H1 (cell line): ENCODE data around the gene CHMP5. TPM values are rescaled to one million over a fixed set of nuclear protein-coding genes. Genes with fewer than 3 reads are reported as not detected.

Source experiments
- CTCF ChIA-PET: fragments of 300-600 bp; sonication (Branson Sonifier 250); formaldehyde crosslinking; loops from one replicate; lab custom pipeline; 2021; ENCODE audit not compliant: partially characterized antibody; lab: Charles Lee
- POLR2A ChIA-PET: fragments of 300-600 bp; sonication (Branson Sonifier 250); formaldehyde crosslinking; loops from one replicate; lab custom pipeline; 2021; ENCODE audit warnings: inconsistent platforms; ENCODE audit not compliant: partially characterized antibody; lab: Charles Lee
- DNase-seq, 2 experiments: peaks; one replicate each; pipeline versions ENCODE4 v3.0.0 to v3.0.0-alpha.2; 2010 to 2022; ENCODE audit warnings: low spot score in 2 of 2, low read depth in 1 of 2, mixed read lengths in 1 of 2
- FAIRE-seq: peaks from 2 replicates; lab custom pipeline; 2011; peaks lifted over from hg19 to GRCh38; lab: Jason Lieb, UNC
- H2AFZ ChIP-seq: 2 replicates; pipeline ENCODE4 v1.8.1; 2012; ENCODE audit warnings: low read length, inconsistent platforms
- H2AK5ac ChIP-seq: 2 replicates; pipeline ENCODE4 v1.6.1; 2013; ENCODE audit warnings: low read depth, low read length
- H2BK120ac ChIP-seq: replicated peaks from 2 replicates; pipeline ENCODE3; 2013; ENCODE audit warnings: low read depth, low read length, inconsistent platforms
- H2BK12ac ChIP-seq: 2 replicates; pipeline ENCODE4 v1.6.1; 2013; ENCODE audit warnings: low read depth, low read length
- H2BK15ac ChIP-seq: 2 replicates; pipeline ENCODE4 v1.6.1; 2013; ENCODE audit warnings: low read length
- H2BK20ac ChIP-seq: 2 replicates; pipeline ENCODE4 v1.6.1; 2013; ENCODE audit warnings: low read length
- H2BK5ac ChIP-seq: 2 replicates; pipeline ENCODE4 v1.6.1; 2013; ENCODE audit warnings: low read depth, low read length
- H3K14ac ChIP-seq: 2 replicates; pipeline ENCODE4 v1.6.1; 2013; ENCODE audit warnings: inconsistent platforms; ENCODE audit not compliant: insufficient read length
- H3K18ac ChIP-seq: 2 replicates; pipeline ENCODE4 v1.6.1; 2013; ENCODE audit warnings: low read length; ENCODE audit errors: extremely low read depth
- H3K23ac ChIP-seq: 2 replicates; pipeline ENCODE4 v1.6.1; 2013; ENCODE audit warnings: inconsistent platforms; ENCODE audit not compliant: insufficient read length
- H3K23me2 ChIP-seq: 2 replicates; pipeline ENCODE4 v1.6.1; 2013; ENCODE audit warnings: low read depth, low read length
- H3K27ac ChIP-seq: 2 replicates; pipeline ENCODE4 v1.6.1; 2011; ENCODE audit warnings: low read depth, low read length, inconsistent platforms
- H3K27me3 ChIP-seq, 4 experiments: replicated peaks in 1 of 4; 1 replicate in 1 of 4; 2 replicates in 3 of 4; pipeline versions ENCODE4 v1.6.1 to v1.8.1; 2011 to 2013; ENCODE audit warnings: low read length in 3 of 4, mild to moderate bottlenecking in 3 of 4, inconsistent platforms in 2 of 4, mixed read lengths in 2 of 4, moderate library complexity in 1 of 4; ENCODE audit not compliant: control insufficient read depth in 3 of 4, insufficient read depth in 3 of 4; ENCODE audit errors: extremely low read depth in 1 of 4
- H3K36me3 ChIP-seq, 4 experiments: 2 replicates each; pipeline versions ENCODE4 v1.6.1 to v1.8.1; 2011 to 2013; ENCODE audit warnings: mild to moderate bottlenecking in 4 of 4, low read length in 3 of 4, moderate library complexity in 2 of 4, control low read depth in 1 of 4, inconsistent platforms in 1 of 4; ENCODE audit not compliant: insufficient read depth in 4 of 4, control insufficient read depth in 2 of 4
- H3K4ac ChIP-seq: replicated peaks from 2 replicates; pipeline ENCODE3; 2013; ENCODE audit warnings: low read length, low read depth, mixed read lengths, inconsistent platforms; ENCODE audit not compliant: insufficient read length
- H3K4me1 ChIP-seq, 4 experiments: replicated peaks in 1 of 4; 1 replicate in 1 of 4; 2 replicates in 3 of 4; pipeline versions ENCODE4 v1.6.1 to v1.8.1; 2011 to 2013; ENCODE audit warnings: low read length in 3 of 4, inconsistent platforms in 2 of 4, mixed read lengths in 1 of 4; ENCODE audit not compliant: insufficient read depth in 4 of 4, control insufficient read depth in 3 of 4
- H3K4me2 ChIP-seq, 2 experiments: 2 replicates each; pipeline versions ENCODE4 v1.6.1 to v1.8.1; 2011 to 2013; ENCODE audit warnings: low read depth in 2 of 2, low read length in 2 of 2, control low read depth in 1 of 2, inconsistent platforms in 1 of 2, mild to moderate bottlenecking in 1 of 2; ENCODE audit not compliant: insufficient read depth in 1 of 2
- H3K4me3 ChIP-seq, 4 experiments: fragments of 200-600, 300-600 bp in 1 of 4; sonication (generic), shearing (Covaris generic), sonication (Bioruptor Twin) in 1 of 4; 2 replicates each; pipeline versions ENCODE4 v1.5.1 to v1.8.1; 2011 to 2016; ENCODE audit warnings: low read length in 4 of 4, low read depth in 3 of 4, control low read depth in 2 of 4, inconsistent platforms in 2 of 4, mild to moderate bottlenecking in 2 of 4, mixed read lengths in 1 of 4, moderate library complexity in 1 of 4; ENCODE audit not compliant: insufficient read depth in 2 of 4; ENCODE audit errors: extremely low read depth in 1 of 4
- H3K56ac ChIP-seq: replicated peaks from 2 replicates; pipeline ENCODE3; 2013; ENCODE audit warnings: low read depth, mild to moderate bottlenecking, mixed read lengths, low read length, inconsistent platforms; ENCODE audit not compliant: insufficient read length
- H3K79me1 ChIP-seq: 2 replicates; pipeline ENCODE4 v1.6.1; 2013; ENCODE audit warnings: low read depth, low read length, control low read depth
- H3K79me2 ChIP-seq, 2 experiments: 2 replicates each; pipeline versions ENCODE4 v1.6.1 to v1.8.1; 2012 to 2013; ENCODE audit warnings: low read length in 2 of 2, mild to moderate bottlenecking in 2 of 2, inconsistent platforms in 1 of 2; ENCODE audit not compliant: insufficient read depth in 2 of 2, control insufficient read depth in 1 of 2
- H3K9ac ChIP-seq, 4 experiments: replicated peaks in 1 of 4; 1 replicate in 1 of 4; 2 replicates in 3 of 4; pipeline versions ENCODE4 v1.6.1 to v1.8.1; 2011 to 2013; ENCODE audit warnings: low read depth in 3 of 4, low read length in 3 of 4, control low read depth in 2 of 4, mild to moderate bottlenecking in 2 of 4, moderate library complexity in 2 of 4, inconsistent platforms in 1 of 4; ENCODE audit errors: extremely low read depth in 1 of 4
- H3K9me3 ChIP-seq, 2 experiments: 2 replicates each; pipeline versions ENCODE4 v1.6.1 to v1.8.1; 2012 to 2013; ENCODE audit warnings: mild to moderate bottlenecking in 2 of 2, moderate library complexity in 2 of 2, control low read depth in 1 of 2, inconsistent platforms in 1 of 2, low read depth in 1 of 2, low read length in 1 of 2, mixed read lengths in 1 of 2; ENCODE audit not compliant: insufficient read depth in 2 of 2
- H4K20me1 ChIP-seq, 2 experiments: replicated peaks in 1 of 2; 2 replicates each; pipeline versions ENCODE3 to v1.8.1; 2011 to 2013; ENCODE audit warnings: inconsistent platforms in 2 of 2, low read length in 2 of 2, mild to moderate bottlenecking in 1 of 2; ENCODE audit not compliant: insufficient read depth in 2 of 2, control insufficient read depth in 1 of 2
- H4K5ac ChIP-seq: 2 replicates; pipeline ENCODE4 v1.6.1; 2013; ENCODE audit warnings: low read length, low read depth, mixed read lengths, inconsistent platforms; ENCODE audit not compliant: insufficient read length
- H4K8ac ChIP-seq: 2 replicates; pipeline ENCODE4 v1.8.0; 2013; ENCODE audit warnings: mild to moderate bottlenecking, moderate library complexity, low read length, inconsistent platforms; ENCODE audit not compliant: insufficient read depth; ENCODE audit errors: extremely low read depth
- H4K91ac ChIP-seq: replicated peaks from 2 replicates; pipeline ENCODE3; 2013; ENCODE audit warnings: low read length, mixed read lengths, inconsistent platforms; ENCODE audit not compliant: insufficient read length
- CHD2 ChIP-seq: IDR thresholded peaks from 2 replicates; pipeline ENCODE4 v1.6.1; 2012; ENCODE audit warnings: low read length, improper control_type of control experiment
- RAD21 ChIP-seq, 2 experiments: IDR thresholded peaks in 1 of 2; conservative IDR thresholded peaks in 1 of 2; 2 replicates each; pipeline ENCODE4 v1.6.1; 2011; ENCODE audit warnings: low read depth in 2 of 2, low read length in 2 of 2, improper control_type of control experiment in 1 of 2, inconsistent platforms in 1 of 2, mild to moderate bottlenecking in 1 of 2, moderate library complexity in 1 of 2
- YY1 ChIP-seq: IDR thresholded peaks from 2 replicates; pipeline ENCODE4 v1.6.1; 2011; ENCODE audit warnings: low read depth, mild to moderate bottlenecking, low read length
- WGBS, 2 experiments: shearing (Covaris generic) in 1 of 2; methylation state at CpG; one replicate each; pipeline versions ENCODE4 v1.1.6 to v1.1.7; 2013 to 2015; ENCODE audit warnings: low lambda C conversion rate in 2 of 2, mixed read lengths in 2 of 2, inconsistent platforms in 1 of 2, low coverage in 1 of 2, missing lambda C conversion rate in 1 of 2; ENCODE audit not compliant: insufficient replicate concordance in 2 of 2, insufficient coverage in 1 of 2, insufficient read length in 1 of 2; ENCODE audit errors: extremely low coverage in 1 of 2, missing lambda C conversion rate in 1 of 2; 5-methylcytosine and 5-hydroxymethylcytosine counted together
- polyA plus RNA-seq, 7 experiments: library from polyadenylated mRNA; depleted of rRNA in 3 of 7; stranded (reverse) in 5 of 7; unstranded in 2 of 7; fragments of >200 nt in 5 of 7; fragments of 200-250 nt in 2 of 7; gene quantifications; 1 replicate in 5 of 7; 2 replicates in 1 of 7; 4 replicates in 1 of 7; pipeline versions ENCODE4 v1.2.1 to v1.2.3, GENCODE V29; 2011 to 2013; ENCODE audit warnings: missing spikeins in 2 of 7, mixed read lengths in 2 of 7
- total RNA-seq: library from RNA; stranded (reverse); fragmentation: NEBNext Ultra II Directional; extraction: Animal tissue kit (Norgen Biotek cat#: 25700); gene quantifications from 2 replicates; pipeline ENCODE4 v1.2.1, GENCODE V29; 2021

The CHMP5 gene
- total and polyA plus RNA-seq, 2 of the 8 experiments (the other 6 are each of a cell fraction or from before 2014, with no cell fraction given) = 25.0 to 47.3 TPM

- DNase-seq = peak; percentile 85 to 96
- Histone ChIP-seq H3K18ac (peak within 1 kb of the TSS; percentile 91), H4K8ac (peak within 1 kb of the TSS; percentile 100), H3K36me3 (peaks cover 0 to 14% (median 7%) of the 10 kb centered on the region in 4 experiments; a peak in 4 of 8 replicates), H3K23ac (no peak within 1 kb of the TSS), H3K9ac (peak within 1 kb of the TSS; percentile 91 to 100 (median 98)), H3K27ac (peak within 1 kb of the TSS; percentile 99), H2BK20ac (no peak within 1 kb of the TSS), H3K79me1 (peaks cover 3% of the 10 kb centered on the region), H3K56ac (peak within 1 kb of the TSS; percentile 96), H3K23me2 (no peaks in the 10 kb centered on the region; the same call in 1 of the 2 replicates), H2BK120ac (peak within 1 kb of the TSS; percentile 92), H3K4ac (peak within 1 kb of the TSS; percentile 90), H2AFZ (peak within 1 kb of the TSS; percentile 78; the same call in 1 of the 2 replicates), H3K79me2 (peaks cover 0 to 40% of the 10 kb centered on the region in 2 experiments; a peak in 3 of 4 replicates), H3K9me3 (no peaks in the 10 kb centered on the region), H3K14ac (no peak within 1 kb of the TSS), H3K4me2 (peak within 1 kb of the TSS; percentile 74 to 85), H3K27me3 (no peaks in the 10 kb centered on the region), H3K4me3 (peak within 1 kb of the TSS; percentile 84 to 97 (median 90)), H2BK12ac (peak within 1 kb of the TSS; percentile 91; the same call in 1 of the 2 replicates), H3K4me1 (peaks cover 0 to 8% (median 2%) of the 10 kb centered on the region in 4 experiments; a peak in 3 of 7 replicates), H4K91ac (peak within 1 kb of the TSS; percentile 95), H2AK5ac (peak within 1 kb of the TSS; percentile 3; the same call in 1 of the 2 replicates), H2BK5ac (peak within 1 kb of the TSS; percentile 99), H4K20me1 (no peaks in the 10 kb centered on the region), H2BK15ac (peak within 1 kb of the TSS; percentile 98; the same call in 1 of the 2 replicates), H4K5ac (peak within 1 kb of the TSS; percentile 99)
- WGBS, 2 experiments = 1% methylated on average over 62 of the region's 63 CpGs; no CpG with 5 or more reads in 1 of the 2 experiments
- ChIA-PET CTCF (interaction anchor here (0.6 to 2.1 kb wide), 5 partner anchors 26 to 177 kb away, joined by 3 to 7 read pairs (median 3); no protein-coding TSS in a partner anchor), POLR2A (interaction anchor here (0.6 to 4.3 kb wide), 25 partner anchors 9 to 740 kb away, joined by 3 to 29 read pairs (median 4); partner anchors contain the start of genes ANKRD18B, BAG1, CHMP5 and DNAJA1)
- FAIRE-seq = peak; percentile 32
- TF ChIP-seq RAD21 (IDR thresholded peaks at IDR 0.05 in 1 of 2, conservative IDR thresholded peaks at IDR 0.05 in 1 of 2; ENCODE audit: low read depth in 2 of 2, low read length in 2 of 2) (no peak), YY1 (peak; percentile 17; the same call in 1 of the 2 replicates), CHD2 (peak; percentile 68; the same call in 1 of the 2 replicates)
Measured at GRCh38 chr9:33290247-33291030, 25.6 kb downstream of the CHMP5 start, which contains the start of gene NFX1. Gene NFX1 (plus strand): TSS chr9:33290516. CDS start chr9:33290573, 57 bp downstream.
